CMK (cell line): ENCODE results near the gene APBB2.

ENCODE experiments used
- DNase-seq: peaks from one replicate; pipeline ENCODE4 v3.0.0-alpha.2; 2010; ENCODE audit warnings: low read depth

The APBB2 gene

DNA sequence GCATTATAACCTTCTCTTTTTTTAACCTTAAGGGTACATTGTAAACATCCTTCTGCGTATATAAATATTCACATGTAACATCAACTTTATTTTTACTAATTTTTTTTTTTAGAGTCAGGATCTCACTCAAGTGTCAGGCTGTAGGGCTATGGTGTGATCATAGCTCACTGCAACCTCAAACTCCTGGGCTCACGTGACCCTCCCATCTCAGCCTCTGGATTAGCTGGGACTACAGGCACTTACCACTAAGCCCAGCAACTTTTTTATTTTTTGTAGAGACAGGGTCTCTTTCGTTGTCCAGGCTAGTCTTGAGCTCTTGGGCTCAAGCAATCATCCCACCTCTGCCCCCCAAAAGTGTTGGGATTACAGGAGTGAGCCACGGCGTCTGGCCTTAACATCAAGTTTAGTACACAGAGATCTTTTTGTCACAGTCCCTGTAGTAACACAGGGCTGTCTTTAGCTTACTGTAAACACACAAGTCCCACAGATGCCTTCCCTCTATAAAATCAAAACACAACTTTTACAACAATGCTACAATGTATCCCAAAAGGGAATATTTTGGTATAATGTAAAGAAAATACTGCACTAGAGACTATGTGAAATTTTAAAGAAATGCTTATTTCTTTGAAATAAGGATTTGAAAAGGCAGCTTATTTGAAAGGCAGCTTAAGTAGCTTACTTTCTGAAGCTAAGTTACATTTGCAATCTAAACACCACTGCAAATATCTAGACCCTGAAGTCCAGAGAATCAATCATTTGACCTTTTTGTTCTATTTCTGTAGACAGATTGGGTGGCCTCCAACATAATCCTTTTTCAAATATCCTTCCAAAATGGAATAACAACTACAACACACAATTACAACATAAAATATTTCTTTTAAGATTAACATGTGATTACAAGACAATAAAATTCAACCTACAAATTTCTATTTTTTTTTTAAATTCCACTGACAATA, 116.0 kb downstream of the APBB2 start:
- DNase-seq: no peak

- no peak for DNase-seq
Observed at GRCh38 chr4:41095973-41096372, 118.4 kb downstream of the APBB2 start.

DNA sequence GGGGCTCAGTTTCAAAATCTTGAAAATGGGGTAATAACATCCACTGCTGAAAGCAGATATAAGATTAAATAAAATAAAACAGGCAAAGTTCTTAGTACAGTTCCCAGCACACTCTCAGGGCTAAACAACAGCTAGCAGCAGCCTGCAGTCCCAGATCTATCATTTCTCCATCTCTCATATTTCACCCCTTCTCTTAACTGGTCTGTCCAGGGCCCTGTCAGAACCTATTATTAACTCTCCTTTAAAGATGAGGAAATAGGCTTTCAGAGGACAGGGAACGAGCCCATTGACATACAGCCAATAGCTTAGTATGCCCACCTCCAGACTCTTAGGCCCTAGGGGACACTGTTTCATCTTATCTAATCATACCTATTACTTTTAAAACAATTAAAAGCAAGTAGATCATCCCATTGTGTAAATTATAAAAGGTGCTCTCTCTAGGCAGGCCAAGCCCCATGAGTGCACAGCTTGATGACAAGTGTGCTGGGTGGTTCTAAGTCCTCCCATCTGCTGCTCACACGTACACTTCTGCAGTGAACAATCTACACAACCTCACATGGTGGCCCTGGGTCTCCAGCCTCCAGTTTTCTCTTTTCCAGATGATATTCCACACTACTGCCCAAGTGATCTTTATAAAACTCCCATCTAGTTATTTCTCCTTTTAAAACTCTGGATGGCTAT, 119.0 kb downstream of the APBB2 start:
- no peak for DNase-seq

- no peak for DNase-seq
Observed at GRCh38 chr4:41092128-41092527, 122.2 kb downstream of the APBB2 start.

DNA sequence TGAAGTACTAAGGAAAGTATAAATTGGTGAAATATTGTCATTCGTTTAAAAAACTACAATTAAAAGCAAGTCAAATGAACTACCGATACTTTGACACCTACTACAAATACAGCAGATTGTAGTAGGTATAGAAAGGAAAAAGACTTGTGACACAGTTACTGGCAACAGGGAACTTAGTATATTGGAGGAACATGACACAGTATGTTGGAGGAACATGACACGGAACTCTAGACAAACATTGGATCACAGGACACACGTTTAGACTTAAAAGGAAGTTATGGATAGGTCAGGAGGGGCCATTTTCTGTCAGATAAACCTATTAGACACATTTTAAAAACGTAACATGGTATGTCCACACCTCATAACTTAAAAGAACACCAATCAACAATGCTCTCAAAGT, 132.5 kb downstream of the APBB2 start:
- no peak for DNase-seq

- no peak for DNase-seq
Observed at GRCh38 chr4:41080976-41081375, 133.4 kb downstream of the APBB2 start.

DNA sequence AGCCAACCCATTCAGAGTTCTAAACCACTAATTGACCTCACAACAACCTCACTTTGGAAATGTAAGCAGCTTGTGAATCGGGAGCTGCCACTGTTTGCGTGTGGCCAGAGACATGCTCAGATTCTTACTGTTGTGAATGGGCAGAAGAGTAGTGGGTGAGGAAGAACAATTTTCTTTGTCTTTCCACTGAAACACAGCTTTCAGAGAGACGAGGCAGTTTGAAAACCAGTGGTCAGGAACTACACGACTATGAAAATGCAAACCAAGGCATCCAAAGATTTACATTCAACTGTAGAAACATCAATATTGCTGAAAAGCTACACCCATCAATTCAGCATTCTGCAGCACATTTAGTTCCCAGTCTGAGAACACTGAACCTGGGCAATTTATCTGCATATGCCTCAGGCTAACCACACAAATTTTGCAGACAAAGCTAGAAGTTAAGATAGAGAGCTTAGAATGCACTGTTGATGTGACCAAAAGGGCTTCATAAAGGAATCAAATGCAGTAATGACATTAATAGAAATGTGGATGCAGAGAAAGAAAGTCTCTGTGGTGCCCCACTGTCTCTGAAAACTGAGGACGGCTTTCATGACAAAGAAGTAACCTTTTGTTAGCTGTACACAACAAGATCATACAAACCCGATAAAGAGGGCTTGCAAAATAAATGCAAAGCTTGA, 134.3 kb downstream of the APBB2 start:
- no peak for DNase-seq

DNA sequence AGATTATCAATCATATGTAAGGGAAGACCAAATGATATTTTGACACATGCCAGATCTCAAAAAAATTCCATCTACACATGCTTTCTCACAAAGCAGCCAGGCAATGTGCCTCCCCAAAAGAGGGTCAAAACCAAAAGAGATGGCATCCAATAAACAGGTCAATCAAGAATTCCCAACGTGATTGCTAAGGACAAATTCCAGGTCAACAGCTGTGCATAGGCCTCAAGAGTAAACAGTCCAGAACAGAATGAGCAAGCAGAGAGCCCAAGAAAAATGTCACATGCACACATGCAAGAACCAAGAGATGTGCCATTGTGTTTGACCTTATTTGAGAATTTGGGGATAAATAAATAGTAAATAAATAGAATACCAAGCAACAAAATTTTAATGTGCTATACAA, 136.7 kb downstream of the APBB2 start:
- DNase-seq: no peak

GRCh38 chr4:41076481-41076880, 137.9 kb downstream of the APBB2 start:
- no peak for DNase-seq

DNA sequence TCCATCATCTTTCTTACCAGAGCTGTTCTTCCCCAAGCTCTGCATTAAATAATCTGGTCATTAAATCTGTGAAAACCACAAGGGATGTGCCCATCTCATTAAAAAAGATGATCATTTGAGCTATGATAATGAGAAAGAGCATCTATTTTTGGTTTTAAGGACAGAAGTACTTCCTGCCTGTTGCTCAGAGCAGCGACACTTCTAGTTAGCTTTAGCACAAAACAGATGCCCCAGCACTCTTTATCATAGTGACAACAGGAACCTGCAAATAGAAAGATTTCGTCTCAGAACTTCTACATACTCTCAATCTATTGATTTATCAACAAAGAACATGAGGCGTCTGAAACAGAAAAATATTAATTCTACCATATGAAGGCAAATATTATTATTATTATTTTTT, 140.1 kb downstream of the APBB2 start:
- DNase-seq: no peak

- DNase-seq: no peak
Observed at GRCh38 chr4:41072021-41072777, 142.1 kb downstream of the APBB2 start.

DNA sequence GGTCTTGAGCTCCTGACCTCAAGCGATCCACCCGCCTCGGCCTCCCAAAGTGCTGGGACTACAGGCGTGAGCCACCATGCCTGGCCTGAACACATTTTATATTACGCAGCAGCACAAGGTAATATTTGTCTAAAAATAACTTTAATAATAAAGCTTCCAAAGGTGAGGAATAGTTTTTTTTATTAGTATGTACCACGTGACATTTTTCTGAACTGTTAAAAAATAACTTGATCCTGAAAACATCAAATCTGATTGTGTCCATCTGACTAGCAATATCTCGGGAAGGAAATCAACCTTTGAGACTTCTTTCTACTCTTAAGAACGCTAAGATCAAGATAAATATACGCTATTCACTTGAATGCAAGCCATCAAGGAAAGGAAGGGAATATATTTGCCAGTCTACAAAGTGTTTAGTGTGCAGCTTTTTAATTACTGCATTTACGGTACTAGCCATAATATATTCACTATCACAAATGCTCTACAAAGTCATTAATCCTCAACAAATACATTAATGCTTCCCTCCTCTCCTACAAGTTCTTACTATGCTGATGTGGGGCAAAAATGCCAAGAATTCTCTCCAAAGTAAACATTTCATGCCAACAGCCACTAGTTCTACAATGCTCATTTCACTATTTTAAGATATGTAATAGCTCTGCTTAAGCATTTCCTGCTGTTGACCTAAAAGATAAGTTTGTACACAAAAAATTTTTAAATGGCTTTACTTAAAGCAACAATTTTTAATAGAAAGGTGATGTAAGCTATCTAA, 143.6 kb downstream of the APBB2 start:
- no peak for DNase-seq

GRCh38 chr4:41069838-41070237, 144.5 kb downstream of the APBB2 start:
- DNase-seq: no peak

GRCh38 chr4:41069257-41069656, 145.1 kb downstream of the APBB2 start:
- DNase-seq: no peak

DNA sequence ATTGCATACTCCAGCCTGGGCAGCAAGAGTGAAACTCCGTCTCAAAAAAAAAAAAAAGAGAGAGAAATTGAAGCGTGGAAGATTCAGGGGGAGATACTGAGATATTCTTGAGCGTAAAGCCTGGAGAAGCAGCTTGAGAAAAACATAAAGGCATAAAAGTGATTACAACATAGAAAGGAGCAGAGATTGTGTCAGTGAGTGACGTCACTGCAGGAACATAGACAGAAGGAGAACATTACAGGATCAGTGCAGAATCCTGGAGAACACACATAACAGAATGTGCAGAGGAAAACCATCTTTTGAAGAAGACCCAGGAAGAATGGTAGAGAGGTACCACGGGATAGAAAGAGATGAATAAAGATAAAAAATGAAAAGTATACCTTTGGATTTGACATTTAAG, 147.0 kb downstream of the APBB2 start:
- DNase-seq: no peak

GRCh38 chr4:41066049-41066448, 148.3 kb downstream of the APBB2 start:
- DNase-seq: no peak

GRCh38 chr4:41065434-41066006, 148.8 kb downstream of the APBB2 start:
- DNase-seq: no peak

- no peak for DNase-seq
Observed at GRCh38 chr4:41064953-41065352, 149.4 kb downstream of the APBB2 start.

- no peak for DNase-seq
Observed at GRCh38 chr4:41061482-41062185, 152.7 kb downstream of the APBB2 start.
